Karpas-422 (cell line): ENCODE results near the gene HGFAC. TPM values are rescaled to one million over a fixed set of nuclear protein-coding genes. Genes with fewer than 3 reads are reported as not detected.
A peak's percentile ranks its signal among the peaks of the same experiment; 100 is the strongest.

Experiments
- DNase-seq: peaks from one replicate; pipeline ENCODE4 v3.0.0-alpha.2; 2015
- H2AFZ ChIP-seq: fragments of 200-600 bp; sonication (generic); 2 replicates; pipeline ENCODE4 v1.6.1; 2014; ENCODE audit warnings: antibody characterized with exemption, low read length, mixed read lengths
- H3K27ac ChIP-seq: fragments of 200-600 bp; sonication (generic); 2 replicates; pipeline ENCODE4 v1.5.1; 2014; ENCODE audit warnings: mild to moderate bottlenecking, low read length, moderate library complexity
- H3K27me3 ChIP-seq: fragments of 200-600 bp; sonication (generic); 2 replicates; pipeline ENCODE4 v1.6.1; 2014; ENCODE audit warnings: low read length, mixed read lengths
- H3K36me3 ChIP-seq: fragments of 200-600 bp; sonication (generic); 2 replicates; pipeline ENCODE4 v1.6.1; 2014; ENCODE audit warnings: low read length, mixed read lengths; ENCODE audit not compliant: insufficient read depth
- H3K4me1 ChIP-seq: fragments of 200-600 bp; sonication (generic); 2 replicates; pipeline ENCODE4 v1.6.1; 2014; ENCODE audit warnings: mild to moderate bottlenecking, low read length, mixed read lengths
- H3K4me2 ChIP-seq: fragments of 200-600 bp; sonication (generic); 2 replicates; pipeline ENCODE4 v1.6.1; 2014; ENCODE audit warnings: low read length, low read depth, mild to moderate bottlenecking; ENCODE audit not compliant: poor library complexity, severe bottlenecking
- H3K4me3 ChIP-seq: fragments of 200-600 bp; sonication (generic); 2 replicates; pipeline ENCODE4 v1.5.1; 2014; ENCODE audit warnings: mild to moderate bottlenecking, antibody characterized with exemption, low read length, mixed read lengths
- H3K79me2 ChIP-seq: fragments of 200-600 bp; sonication (generic); 2 replicates; pipeline ENCODE4 v1.6.1; 2014; ENCODE audit warnings: mild to moderate bottlenecking, low read length, mixed read lengths
- H3K9ac ChIP-seq: fragments of 200-600 bp; sonication (generic); 2 replicates; pipeline ENCODE4 v1.6.0; 2014; ENCODE audit warnings: low read length
- H3K9me2 ChIP-seq: fragments of 200-600 bp; sonication (generic), shearing (Covaris generic); replicated peaks from 2 replicates; pipeline ENCODE4 v1.6.0; 2014; ENCODE audit warnings: mild to moderate bottlenecking, low read length, moderate library complexity; ENCODE audit not compliant: insufficient read depth
- H3K9me3 ChIP-seq: fragments of 300-700, 200-600 bp; sonication (generic); 2 replicates; pipeline ENCODE4 v1.6.1; 2014; ENCODE audit warnings: low read length, mixed read lengths
- H4K20me1 ChIP-seq: fragments of 200-600 bp; sonication (generic); 2 replicates; pipeline ENCODE4 v1.6.1; 2014; ENCODE audit warnings: mild to moderate bottlenecking, antibody characterized with exemption, low read length, low read depth; ENCODE audit not compliant: insufficient read depth
- total RNA-seq: library from RNA; depleted of rRNA; stranded (reverse); fragments of >200 nt; shearing (Covaris generic); gene quantifications from 2 replicates; pipeline ENCODE4 v1.2.3, GENCODE V29; 2014; ENCODE audit warnings: low replicate concordance; rRNA removed

The HGFAC gene
- not detected in 2 replicates for total RNA-seq

GRCh38 chr4:3441501-3442459 is at the start of gene HGFAC:
HGFAC (plus strand) TSS chr4:3441968; CDS start chr4:3442002, 34 bp downstream.
- H3K4me2 ChIP-seq = no peak within 1 kb of the TSS
- H3K27me3 ChIP-seq = no peaks in the 10 kb centered on the region
- no peak within 1 kb of the TSS for H2AFZ ChIP-seq
- H3K9me2 ChIP-seq = no peaks in the 10 kb centered on the region
- no peak for DNase-seq
- no peak within 1 kb of the TSS for H3K9ac ChIP-seq
- H3K9me3 ChIP-seq = no peaks in the 10 kb centered on the region
- H4K20me1 ChIP-seq = no peaks in the 10 kb centered on the region
- no peak within 1 kb of the TSS for H3K4me3 ChIP-seq
- H3K27ac ChIP-seq = no peak within 1 kb of the TSS
- no peaks in the 10 kb centered on the region for H3K4me1 ChIP-seq
- no peaks in the 10 kb centered on the region for H3K36me3 ChIP-seq
- no peaks in the 10 kb centered on the region for H3K79me2 ChIP-seq

- no peak overlapping the region for H3K4me3 ChIP-seq
- no peaks in the 10 kb centered on the region for H4K20me1 ChIP-seq
- no peaks in the 10 kb centered on the region for H3K27me3 ChIP-seq
- no peak overlapping the region for H2AFZ ChIP-seq
- H3K9me3 ChIP-seq = no peaks in the 10 kb centered on the region
- H3K36me3 ChIP-seq = no peaks in the 10 kb centered on the region
- no peak overlapping the region for H3K9ac ChIP-seq
- H3K27ac ChIP-seq = no peak overlapping the region
- peaks cover 20% of the 10 kb centered on the region for H3K4me1 ChIP-seq
- H3K9me2 ChIP-seq = no peaks in the 10 kb centered on the region
- DNase-seq = no peak
- no peak overlapping the region for H3K4me2 ChIP-seq
- H3K79me2 ChIP-seq = no peaks in the 10 kb centered on the region
Measured at GRCh38 chr4:3392321-3392720, 49.4 kb upstream of the HGFAC start.

GRCh38 chr4:3393171-3393570 is 48.6 kb upstream of the HGFAC start:
- Histone ChIP-seq H4K20me1 (no peaks in the 10 kb centered on the region), H3K4me3 (no peak overlapping the region), H2AFZ (no peak overlapping the region), H3K36me3 (no peaks in the 10 kb centered on the region), H3K27ac (no peak overlapping the region), H3K27me3 (no peaks in the 10 kb centered on the region), H3K9me3 (no peaks in the 10 kb centered on the region), H3K9ac (no peak overlapping the region), H3K4me2 (no peak overlapping the region), H3K79me2 (no peaks in the 10 kb centered on the region), H3K9me2 (no peaks in the 10 kb centered on the region), H3K4me1 (peaks cover 11% of the 10 kb centered on the region)
- no peak for DNase-seq

GRCh38 chr4:3396600-3396999 is 45.2 kb upstream of the HGFAC start:
- Histone ChIP-seq H3K36me3 (no peaks in the 10 kb centered on the region), H3K9me3 (no peaks in the 10 kb centered on the region), H3K9ac (no peak overlapping the region), H4K20me1 (no peaks in the 10 kb centered on the region), H3K27me3 (no peaks in the 10 kb centered on the region), H3K9me2 (no peaks in the 10 kb centered on the region), H3K4me2 (no peak overlapping the region), H2AFZ (no peak overlapping the region), H3K79me2 (no peaks in the 10 kb centered on the region), H3K27ac (no peak overlapping the region), H3K4me1 (peaks cover 2% of the 10 kb centered on the region; the same call in 1 of the 2 replicates), H3K4me3 (no peak overlapping the region)
- no peak for DNase-seq

- no peaks in the 10 kb centered on the region for H3K36me3 ChIP-seq
- no peaks in the 10 kb centered on the region for H3K79me2 ChIP-seq
- no peaks in the 10 kb centered on the region for H3K27me3 ChIP-seq
- no peak overlapping the region for H3K4me3 ChIP-seq
- no peak overlapping the region for H3K9ac ChIP-seq
- no peak overlapping the region for H3K4me2 ChIP-seq
- peaks cover 2% of the 10 kb centered on the region; the same call in 1 of the 2 replicates for H3K4me1 ChIP-seq
- H3K9me2 ChIP-seq = no peaks in the 10 kb centered on the region
- no peaks in the 10 kb centered on the region for H3K9me3 ChIP-seq
- H4K20me1 ChIP-seq = no peaks in the 10 kb centered on the region
- no peak overlapping the region for H2AFZ ChIP-seq
- no peak for DNase-seq
- H3K27ac ChIP-seq = no peak overlapping the region
Measured at GRCh38 chr4:3397128-3397527, 44.6 kb upstream of the HGFAC start.

- peak; percentile 48 for DNase-seq
- Histone ChIP-seq H3K27ac (no peak overlapping the region), H3K4me1 (peaks cover 2% of the 10 kb centered on the region; the same call in 1 of the 2 replicates), H3K9ac (no peak overlapping the region), H3K9me2 (no peaks in the 10 kb centered on the region), H3K27me3 (no peaks in the 10 kb centered on the region), H2AFZ (no peak overlapping the region), H3K79me2 (no peaks in the 10 kb centered on the region), H3K4me3 (no peak overlapping the region), H4K20me1 (no peaks in the 10 kb centered on the region), H3K4me2 (no peak overlapping the region), H3K9me3 (no peaks in the 10 kb centered on the region), H3K36me3 (no peaks in the 10 kb centered on the region)
Measured at GRCh38 chr4:3399277-3400194, 42.2 kb upstream of the HGFAC start.

- DNase-seq = no peak
- no peak overlapping the region for H3K4me2 ChIP-seq
- no peaks in the 10 kb centered on the region for H3K9me3 ChIP-seq
- no peaks in the 10 kb centered on the region for H4K20me1 ChIP-seq
- H3K27me3 ChIP-seq = no peaks in the 10 kb centered on the region
- no peaks in the 10 kb centered on the region for H3K36me3 ChIP-seq
- H3K9me2 ChIP-seq = no peaks in the 10 kb centered on the region
- H3K4me3 ChIP-seq = no peak overlapping the region
- no peak overlapping the region for H3K9ac ChIP-seq
- no peaks in the 10 kb centered on the region for H3K79me2 ChIP-seq
- H2AFZ ChIP-seq = no peak overlapping the region
- peaks cover 2% of the 10 kb centered on the region; the same call in 1 of the 2 replicates for H3K4me1 ChIP-seq
- no peak overlapping the region for H3K27ac ChIP-seq
Measured at GRCh38 chr4:3401436-3402171, 40.2 kb upstream of the HGFAC start.
